ENCODE data around the gene TACR1.

The TACR1 gene

GRCh38 chr2:75041731-75042600 lies 157.4 kb downstream of the TACR1 start:
- Histone ChIP-seq H3K36me3 (ENCODE audit: insufficient read depth, low read length) (no peaks in the 10 kb centered on the region), H3K9me3 (replicated peaks; ENCODE audit: low read length) (no peaks in the 10 kb centered on the region), H3K27me3 (ENCODE audit: control insufficient read depth, insufficient read depth, low read length) (no peaks in the 10 kb centered on the region), H3K9ac (ENCODE audit: low read depth, low read length) (no peak overlapping the region), H3K4me3 (ENCODE audit: low read length) (no peak overlapping the region), H3K4me1 (ENCODE audit: control insufficient read depth, insufficient read depth, low read length) (peaks cover under 1% of the 10 kb centered on the region), H3K4me2 (ENCODE audit: low read length) (no peak overlapping the region)

- no peak overlapping the region for H3K4me2 ChIP-seq (ENCODE audit: low read length)
- H3K9ac ChIP-seq (ENCODE audit: low read depth, low read length), result no peak overlapping the region
- no peaks in the 10 kb centered on the region for H3K36me3 ChIP-seq (ENCODE audit: insufficient read depth, low read length)
- H3K9me3 ChIP-seq (replicated peaks; ENCODE audit: low read length), result no peaks in the 10 kb centered on the region
- H3K27me3 ChIP-seq (ENCODE audit: control insufficient read depth, insufficient read depth, low read length), result no peaks in the 10 kb centered on the region
- H3K4me1 ChIP-seq (ENCODE audit: control insufficient read depth, insufficient read depth, low read length), result no peaks in the 10 kb centered on the region
- H3K4me3 ChIP-seq (ENCODE audit: low read length), result no peak overlapping the region
Observed at GRCh38 chr2:75041226-75041625, 158.1 kb downstream of the TACR1 start.

- Histone ChIP-seq H3K9me3 (replicated peaks; ENCODE audit: low read length) (no peaks in the 10 kb centered on the region), H3K4me3 (ENCODE audit: low read length) (no peak overlapping the region), H3K4me2 (ENCODE audit: low read length) (no peak overlapping the region), H3K4me1 (ENCODE audit: control insufficient read depth, insufficient read depth, low read length) (no peaks in the 10 kb centered on the region), H3K36me3 (ENCODE audit: insufficient read depth, low read length) (no peaks in the 10 kb centered on the region), H3K9ac (ENCODE audit: low read depth, low read length) (no peak overlapping the region), H3K27me3 (ENCODE audit: control insufficient read depth, insufficient read depth, low read length) (no peaks in the 10 kb centered on the region)
Observed at GRCh38 chr2:75035444-75036353, 163.6 kb downstream of the TACR1 start.

GRCh38 chr2:75033516-75033915 lies 165.8 kb downstream of the TACR1 start:
- no peak overlapping the region for H3K4me2 ChIP-seq (ENCODE audit: low read length)
- no peak overlapping the region for H3K9ac ChIP-seq (ENCODE audit: low read depth, low read length)
- H3K36me3 ChIP-seq (ENCODE audit: insufficient read depth, low read length), result no peaks in the 10 kb centered on the region
- no peaks in the 10 kb centered on the region for H3K9me3 ChIP-seq (replicated peaks; ENCODE audit: low read length)
- no peaks in the 10 kb centered on the region for H3K4me1 ChIP-seq (ENCODE audit: control insufficient read depth, insufficient read depth, low read length)
- H3K27me3 ChIP-seq (ENCODE audit: control insufficient read depth, insufficient read depth, low read length), result no peaks in the 10 kb centered on the region
- H3K4me3 ChIP-seq (ENCODE audit: low read length), result no peak overlapping the region

GRCh38 chr2:75031906-75032803 lies 167.2 kb downstream of the TACR1 start:
- H3K27me3 ChIP-seq (ENCODE audit: control insufficient read depth, insufficient read depth, low read length), result no peaks in the 10 kb centered on the region
- H3K4me3 ChIP-seq (ENCODE audit: low read length), result no peak overlapping the region
- H3K36me3 ChIP-seq (ENCODE audit: insufficient read depth, low read length), result no peaks in the 10 kb centered on the region
- no peak overlapping the region for H3K4me2 ChIP-seq (ENCODE audit: low read length)
- no peak overlapping the region for H3K9ac ChIP-seq (ENCODE audit: low read depth, low read length)
- H3K9me3 ChIP-seq (replicated peaks; ENCODE audit: low read length), result no peaks in the 10 kb centered on the region
- no peaks in the 10 kb centered on the region for H3K4me1 ChIP-seq (ENCODE audit: control insufficient read depth, insufficient read depth, low read length)

- Histone ChIP-seq H3K4me3 (ENCODE audit: low read length) (no peak overlapping the region), H3K9me3 (replicated peaks; ENCODE audit: low read length) (no peaks in the 10 kb centered on the region), H3K4me1 (ENCODE audit: control insufficient read depth, insufficient read depth, low read length) (no peaks in the 10 kb centered on the region), H3K27me3 (ENCODE audit: control insufficient read depth, insufficient read depth, low read length) (no peaks in the 10 kb centered on the region), H3K36me3 (ENCODE audit: insufficient read depth, low read length) (no peaks in the 10 kb centered on the region), H3K4me2 (ENCODE audit: low read length) (no peak overlapping the region), H3K9ac (ENCODE audit: low read depth, low read length) (no peak overlapping the region)
Observed at GRCh38 chr2:75031171-75031570, 168.1 kb downstream of the TACR1 start.

- Histone ChIP-seq H3K4me2 (ENCODE audit: low read length) (no peak overlapping the region), H3K9me3 (replicated peaks; ENCODE audit: low read length) (no peaks in the 10 kb centered on the region)
Observed at GRCh38 chr2:75030218-75031009, 168.9 kb downstream of the TACR1 start.

GRCh38 chr2:75027886-75028285 lies 171.4 kb downstream of the TACR1 start:
- Histone ChIP-seq H3K9me3 (replicated peaks; ENCODE audit: low read length) (no peaks in the 10 kb centered on the region), H3K36me3 (ENCODE audit: insufficient read depth, low read length) (no peaks in the 10 kb centered on the region), H3K4me3 (ENCODE audit: low read length) (no peak overlapping the region), H3K9ac (ENCODE audit: low read depth, low read length) (no peak overlapping the region), H3K4me1 (ENCODE audit: control insufficient read depth, insufficient read depth, low read length) (peaks cover under 1% of the 10 kb centered on the region), H3K27me3 (ENCODE audit: control insufficient read depth, insufficient read depth, low read length) (no peaks in the 10 kb centered on the region), H3K4me2 (ENCODE audit: low read length) (no peak overlapping the region)

More at GRCh38 chr2:75030218-75031009, 168.9 kb downstream of the TACR1 start:
- Histone ChIP-seq H3K4me1 (ENCODE audit: control insufficient read depth, insufficient read depth, low read length) (no peaks in the 10 kb centered on the region), H3K27me3 (ENCODE audit: control insufficient read depth, insufficient read depth, low read length) (no peaks in the 10 kb centered on the region), H3K36me3 (ENCODE audit: insufficient read depth, low read length) (no peaks in the 10 kb centered on the region), H3K4me3 (ENCODE audit: low read length) (no peak overlapping the region), H3K9ac (ENCODE audit: low read depth, low read length) (no peak overlapping the region)

GRCh38 chr2:75025633-75026380 lies 173.5 kb downstream of the TACR1 start:
- Histone ChIP-seq H3K9ac (ENCODE audit: low read depth, low read length) (no peak overlapping the region), H3K27me3 (ENCODE audit: control insufficient read depth, insufficient read depth, low read length) (no peaks in the 10 kb centered on the region), H3K4me2 (ENCODE audit: low read length) (no peak overlapping the region), H3K36me3 (ENCODE audit: insufficient read depth, low read length) (no peaks in the 10 kb centered on the region), H3K4me3 (ENCODE audit: low read length) (no peak overlapping the region), H3K4me1 (ENCODE audit: control insufficient read depth, insufficient read depth, low read length) (peaks cover 3% of the 10 kb centered on the region), H3K9me3 (replicated peaks; ENCODE audit: low read length) (no peaks in the 10 kb centered on the region)

- Histone ChIP-seq H3K4me2 (ENCODE audit: low read length) (no peak overlapping the region), H3K4me1 (ENCODE audit: control insufficient read depth, insufficient read depth, low read length) (peaks cover 3% of the 10 kb centered on the region), H3K9ac (ENCODE audit: low read depth, low read length) (no peak overlapping the region), H3K4me3 (ENCODE audit: low read length) (no peak overlapping the region), H3K36me3 (ENCODE audit: insufficient read depth, low read length) (no peaks in the 10 kb centered on the region), H3K9me3 (replicated peaks; ENCODE audit: low read length) (no peaks in the 10 kb centered on the region), H3K27me3 (ENCODE audit: control insufficient read depth, insufficient read depth, low read length) (no peaks in the 10 kb centered on the region)
Observed at GRCh38 chr2:75025216-75025615, 174.1 kb downstream of the TACR1 start.
